Ureter (tissue), 1 donor: Measurements from ENCODE around the gene FAM20A. TPM values are rescaled to one million over a fixed set of nuclear protein-coding genes. Genes with fewer than 3 reads are reported as not detected.
"Not testable (repeated sequence)": the region's sequence is repeated elsewhere in the genome, so short reads cannot be mapped to it uniquely, and the experiment has no call there.

Experiments used
- DNase-seq: peaks from one replicate; pipeline ENCODE4 v3.0.0-alpha.2; 2020; ENCODE audit warnings: low spot score
- total RNA-seq: library from RNA; stranded (reverse); gene quantifications from one replicate; pipeline ENCODE4 v1.2.4, GENCODE V29; 2023
- donor health status: DM: yes; HTN: yes; CAD: no.

The FAM20A gene
- total RNA-seq, 1 donor from 2014 or later = 13.8 TPM

- no peak for DNase-seq
Observed at GRCh38 chr17:68589086-68589485, 12.1 kb downstream of the FAM20A start.

DNA sequence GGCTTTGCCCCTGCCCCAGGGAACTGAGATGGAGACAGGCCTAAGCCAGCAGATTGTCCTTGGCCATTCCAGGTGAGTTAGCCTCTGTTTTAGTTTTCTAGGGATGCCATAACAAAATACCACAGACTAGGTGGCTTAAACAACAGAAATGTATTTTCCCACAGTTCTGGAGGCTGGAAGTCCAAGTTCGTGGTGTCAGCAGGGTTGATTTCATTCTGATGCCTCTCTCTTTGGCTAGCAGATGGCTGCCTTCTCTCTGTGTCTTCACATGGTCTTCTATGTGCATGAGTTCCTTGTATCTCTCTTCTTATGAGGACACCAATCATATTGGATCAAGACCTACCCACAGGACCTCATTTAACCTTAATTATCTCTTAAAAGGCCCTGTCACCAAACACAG lies 12.8 kb downstream of the FAM20A start:
- no peak for DNase-seq

DNA sequence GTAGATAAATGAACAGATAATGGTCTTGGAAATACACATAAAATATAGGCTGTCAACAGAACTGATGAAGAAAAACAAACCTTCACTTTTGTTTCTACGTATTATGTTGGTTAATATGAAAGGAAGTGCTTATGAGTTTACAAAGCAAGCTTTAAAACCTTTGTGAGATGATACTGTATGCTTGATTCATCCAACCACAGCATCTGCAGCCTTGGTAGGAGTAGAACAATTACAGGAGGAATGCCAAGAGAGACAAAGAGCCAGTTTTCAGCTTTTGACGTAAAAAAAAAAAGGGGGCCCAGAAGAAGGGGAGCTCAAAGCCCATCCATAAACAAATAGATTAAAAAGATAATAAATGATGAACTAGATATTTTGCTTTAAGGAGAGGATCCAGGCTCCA lies 13.3 kb downstream of the FAM20A start:
- no peak for DNase-seq

DNA sequence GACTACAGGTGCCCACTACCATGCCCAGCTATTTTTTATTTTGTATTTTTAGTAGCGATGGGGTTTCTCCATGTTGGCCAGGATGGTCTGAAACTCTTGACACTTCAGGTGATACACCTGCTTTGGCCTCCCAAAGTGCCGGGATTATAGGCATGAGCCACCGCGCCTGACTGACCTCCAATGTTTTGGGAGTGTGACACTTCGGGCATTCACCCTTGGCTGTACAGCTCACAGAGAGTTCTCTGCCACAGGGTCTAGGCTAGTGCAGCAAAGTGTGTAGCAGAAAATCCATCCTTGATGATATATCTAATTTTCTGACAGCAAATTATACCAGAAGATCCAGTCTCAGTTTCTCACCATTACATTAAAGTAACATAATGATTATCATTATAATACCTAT lies 14.1 kb downstream of the FAM20A start:
- DNase-seq = no peak

DNA sequence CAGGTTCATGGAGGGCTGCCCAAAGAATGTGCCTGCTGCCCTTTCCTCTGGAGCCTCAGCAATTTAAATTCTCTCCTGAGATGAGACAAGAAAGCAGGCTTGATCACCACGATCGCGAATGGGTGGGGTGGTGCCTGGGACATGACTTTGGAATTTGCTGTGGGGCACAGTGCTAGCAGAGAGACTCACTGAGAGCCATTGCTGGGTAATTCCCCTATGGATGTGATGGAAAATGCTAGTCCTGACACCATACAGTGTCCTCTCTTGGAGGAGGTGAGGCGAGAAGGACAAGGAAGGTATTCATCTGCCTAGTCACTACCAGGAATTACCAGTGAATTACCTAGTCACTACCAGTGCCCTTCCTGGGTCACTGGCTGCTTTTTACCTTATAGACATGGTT lies 15.5 kb downstream of the FAM20A start:
- DNase-seq = no peak

GRCh38 chr17:68584581-68585303 lies 16.4 kb downstream of the FAM20A start:
- DNase-seq = no peak

DNA sequence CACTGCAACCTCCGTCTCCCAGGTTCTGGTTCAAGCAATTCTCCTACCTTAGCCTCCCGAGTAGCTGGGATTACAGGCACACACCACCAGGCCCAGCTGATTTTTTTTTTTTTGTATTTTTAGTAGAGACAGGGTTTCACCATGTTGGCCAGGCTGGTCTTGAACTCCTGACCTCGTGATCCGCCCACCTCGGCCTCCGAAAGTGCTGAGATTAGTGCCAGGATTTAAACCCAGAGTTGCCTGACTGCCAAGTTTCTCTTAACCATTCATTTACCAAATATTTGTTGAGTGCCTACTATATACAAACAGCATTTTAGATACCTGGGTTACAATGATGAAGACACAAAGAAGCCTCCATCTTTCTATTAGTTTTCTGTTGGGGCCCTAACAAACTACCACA lies 18.3 kb downstream of the FAM20A start:
- DNase-seq = not testable (repeated sequence)

- no peak for DNase-seq
Observed at GRCh38 chr17:68581863-68582645, 19.1 kb downstream of the FAM20A start.

DNA sequence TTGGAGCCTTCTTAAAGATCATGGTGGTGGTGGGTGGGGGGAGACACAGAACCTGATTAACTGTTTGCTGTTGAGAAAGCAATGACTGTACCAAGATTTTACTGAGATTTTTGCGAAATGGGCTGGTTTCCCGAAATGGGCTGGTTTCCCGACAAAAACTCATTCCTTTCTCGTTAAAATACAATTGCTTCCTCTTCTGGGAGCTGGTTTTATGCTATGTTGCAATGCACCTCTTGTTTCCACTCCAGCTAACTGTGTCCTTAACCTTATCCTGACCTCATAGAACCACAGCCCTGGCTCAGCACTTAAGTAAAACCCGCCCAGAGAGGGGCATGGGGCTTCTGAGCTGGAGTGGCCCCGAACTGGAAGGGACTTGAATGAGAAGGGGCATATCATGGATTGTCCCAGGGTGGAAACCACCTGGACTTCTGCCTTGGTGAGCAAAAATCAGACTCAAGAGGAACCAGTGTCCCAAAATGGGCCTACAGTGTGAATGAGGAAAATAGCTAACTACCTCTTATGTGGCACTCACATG lies 20.9 kb downstream of the FAM20A start:
- no peak for DNase-seq

GRCh38 chr17:68579194-68579927 lies 21.8 kb downstream of the FAM20A start:
- DNase-seq = no peak

- DNase-seq = no peak
Observed at GRCh38 chr17:68578236-68578635, 22.9 kb downstream of the FAM20A start.

- DNase-seq = no peak
Observed at GRCh38 chr17:68577497-68577821, 23.7 kb downstream of the FAM20A start.

DNA sequence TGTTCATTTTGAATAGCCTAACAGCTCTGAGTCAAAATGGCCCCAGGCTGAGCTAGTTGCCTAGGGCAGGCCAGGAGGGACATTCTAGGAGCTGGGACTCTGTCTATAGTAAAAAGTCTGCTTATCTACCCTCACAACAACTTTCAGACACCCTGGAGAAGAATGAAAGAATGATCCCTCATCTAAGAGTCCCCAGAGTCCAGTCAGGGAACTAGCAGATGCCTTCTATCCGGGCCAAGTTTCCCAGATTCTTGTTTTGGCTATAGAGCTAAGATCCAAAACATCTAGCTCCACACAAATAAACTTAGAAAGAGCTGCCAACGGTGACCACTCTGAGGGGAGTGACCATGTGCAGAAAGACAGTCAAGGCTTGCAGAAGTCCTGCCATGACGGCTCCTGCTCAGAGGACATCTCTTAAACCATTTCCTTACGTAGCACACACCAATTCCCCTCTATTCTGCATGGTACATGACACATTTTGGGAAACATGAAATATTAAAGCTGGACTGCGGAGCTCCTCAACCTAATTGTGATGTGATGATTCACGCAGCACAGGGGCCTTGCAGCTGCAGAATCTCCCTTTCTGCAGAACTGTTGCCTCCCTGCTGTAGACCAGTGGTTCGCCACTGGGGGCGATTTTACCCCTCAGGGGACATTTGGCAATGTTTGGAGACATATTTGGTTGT lies 24.2 kb downstream of the FAM20A start:
- DNase-seq = no peak

DNA sequence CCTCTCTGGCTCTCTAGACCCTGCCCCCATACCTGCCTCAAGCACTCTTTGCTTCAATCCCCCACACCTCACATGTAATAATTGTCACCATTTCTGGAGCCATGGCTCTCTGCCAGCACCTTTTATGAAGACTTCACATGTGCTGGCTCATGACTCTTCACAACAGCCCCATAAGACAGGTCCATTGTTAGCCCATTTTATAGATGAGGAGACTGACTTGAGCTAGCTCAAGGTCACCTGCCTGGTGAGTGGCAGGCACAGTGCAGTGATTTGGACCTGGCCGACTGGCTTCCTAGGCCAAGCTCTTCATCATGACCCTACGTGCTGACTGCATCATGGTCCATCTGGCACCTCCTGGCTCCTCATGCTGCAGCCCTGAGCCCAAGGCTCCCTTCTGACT lies 25.0 kb downstream of the FAM20A start:
- DNase-seq = no peak

- no peak for DNase-seq
Observed at GRCh38 chr17:68573338-68573737, 27.8 kb downstream of the FAM20A start.

DNA sequence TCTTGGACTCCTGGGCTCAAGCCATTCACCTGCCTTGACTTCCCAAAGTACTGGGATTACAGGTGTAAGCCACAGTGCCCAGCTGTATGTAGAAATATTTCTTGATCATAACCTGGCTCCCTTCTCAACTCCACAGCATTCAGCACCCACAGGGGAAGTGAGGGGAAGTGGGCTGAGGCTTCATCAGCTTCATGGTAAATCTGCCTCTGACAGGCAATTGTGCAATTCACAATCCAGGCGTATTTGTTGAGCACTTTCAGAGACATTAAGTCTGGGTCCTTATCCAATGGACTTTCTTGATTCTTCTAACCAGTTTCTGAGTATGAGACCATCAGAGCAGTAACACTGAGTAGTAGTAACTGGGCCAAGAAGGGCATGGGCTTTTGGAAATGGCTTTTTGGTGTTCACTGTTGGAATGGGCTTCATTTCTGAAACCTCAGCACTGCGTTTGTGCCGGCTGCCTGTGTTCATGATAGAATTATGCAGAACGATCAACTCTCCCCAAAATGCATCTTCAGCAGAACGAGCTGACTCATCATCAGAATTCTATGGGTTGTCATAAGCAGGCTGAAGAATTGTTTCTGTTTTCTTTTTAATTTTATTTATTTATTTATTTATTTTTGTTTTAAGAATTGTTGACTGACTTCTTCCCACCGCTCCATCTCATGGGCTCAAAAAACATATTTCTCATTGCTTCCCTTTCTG lies 28.9 kb downstream of the FAM20A start:
- DNase-seq = no peak

DNA sequence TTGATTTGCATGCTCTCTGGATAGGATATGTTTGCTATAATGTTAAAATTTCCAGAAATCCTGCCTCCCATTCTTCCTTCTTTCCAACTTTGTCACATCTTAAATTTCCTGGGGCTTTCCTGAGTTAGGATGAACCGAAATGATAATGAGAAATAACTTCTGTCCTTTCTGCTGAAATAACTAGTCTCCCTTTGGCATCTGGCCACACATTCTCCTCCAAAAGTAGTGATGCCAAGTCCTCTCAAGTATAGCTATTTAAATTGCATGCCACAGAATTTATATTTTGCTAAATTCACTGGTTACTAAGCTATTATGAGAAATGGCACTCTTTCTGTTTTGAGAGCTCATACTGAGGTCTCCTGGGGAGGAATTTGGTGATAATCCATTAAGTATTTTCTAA lies 30.6 kb downstream of the FAM20A start:
- DNase-seq = no peak

- DNase-seq = no peak
Observed at GRCh38 chr17:68569346-68569745, 31.8 kb downstream of the FAM20A start.

- DNase-seq = no peak
Observed at GRCh38 chr17:68568581-68568980, 32.6 kb downstream of the FAM20A start.

- no peak for DNase-seq
Observed at GRCh38 chr17:68567581-68567980, 33.6 kb downstream of the FAM20A start.

GRCh38 chr17:68567035-68567434 lies 34.1 kb downstream of the FAM20A start:
- DNase-seq = no peak

DNA sequence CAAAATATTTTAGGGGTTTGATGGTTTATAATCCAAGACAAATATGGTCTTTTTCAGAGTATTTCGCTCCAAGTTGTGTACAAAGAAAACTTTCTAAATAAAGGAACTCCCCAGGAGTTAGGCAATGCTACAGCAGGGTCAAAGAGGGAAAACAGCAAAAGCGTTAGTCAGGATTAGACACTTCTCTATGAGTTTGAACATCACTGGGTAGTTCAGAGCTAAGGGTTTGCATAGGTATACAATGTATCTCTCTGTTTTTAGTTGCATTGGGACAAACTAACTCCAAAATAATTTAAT lies 34.8 kb downstream of the FAM20A start:
- no peak for DNase-seq
